ENCODE data around the gene ELF2.
"Not testable (repeated sequence)": the region's sequence is repeated elsewhere in the genome, so short reads cannot be mapped to it uniquely, and the experiment has no call there.

ELF2 gene

DNA sequence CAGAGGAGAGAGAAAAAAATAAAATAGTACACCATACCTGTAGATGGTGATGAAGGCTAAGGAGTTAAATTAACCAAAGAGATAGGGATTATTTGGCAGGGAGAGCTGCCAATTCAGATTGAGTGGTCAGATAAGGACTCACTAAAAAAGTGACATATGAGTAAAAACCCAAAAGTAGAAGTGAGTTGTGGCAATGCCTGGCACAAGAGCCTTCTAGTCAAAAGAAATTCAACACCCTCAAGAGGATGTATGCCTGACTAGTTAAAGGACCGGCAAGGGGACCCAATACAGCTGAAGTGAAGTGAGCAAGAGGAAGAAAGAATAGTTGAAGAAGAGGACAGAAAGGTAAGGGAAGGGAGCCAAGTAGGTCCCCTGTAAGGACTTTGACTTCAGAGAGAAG is 34.9 kb downstream of the ELF2 start:
- H3K4me3 Mint-ChIP-seq = no peak overlapping the region
- no peak for DNase-seq
- H3K27ac Mint-ChIP-seq = no peak overlapping the region
- no peak for ATAC-seq
- H3K9me3 Mint-ChIP-seq = no peaks in the 10 kb centered on the region
- no peaks in the 10 kb centered on the region for H3K36me3 Mint-ChIP-seq (ENCODE audit: low read depth)
- H3K4me1 Mint-ChIP-seq = peaks cover 20% of the 10 kb centered on the region
- H3K27me3 Mint-ChIP-seq = no peaks in the 10 kb centered on the region

DNA sequence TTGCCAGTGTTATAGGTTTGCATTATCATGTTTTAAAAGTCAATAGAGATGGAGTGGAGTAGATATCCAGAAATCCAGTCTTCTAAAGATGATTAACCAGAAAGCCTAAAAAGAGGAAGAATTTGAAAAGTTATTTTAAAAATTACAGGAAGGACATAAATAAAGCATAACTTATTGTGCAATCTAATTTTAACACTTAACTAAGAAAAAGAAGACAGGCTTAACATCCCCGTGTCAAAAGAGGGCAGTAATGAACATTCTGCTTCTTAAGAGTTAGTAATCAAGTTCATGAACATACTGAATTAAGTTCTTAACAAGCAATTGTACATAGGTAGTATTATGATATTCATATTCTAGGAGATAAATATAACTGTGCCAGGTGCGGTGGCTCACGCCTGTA is 39.3 kb downstream of the ELF2 start:
- no peak overlapping the region for H3K4me3 Mint-ChIP-seq
- H3K4me1 Mint-ChIP-seq = peaks cover 9% of the 10 kb centered on the region
- H3K9me3 Mint-ChIP-seq = no peaks in the 10 kb centered on the region
- no peak for ATAC-seq
- no peaks in the 10 kb centered on the region for H3K36me3 Mint-ChIP-seq (ENCODE audit: low read depth)
- no peak overlapping the region for H3K27ac Mint-ChIP-seq
- H3K27me3 Mint-ChIP-seq = no peaks in the 10 kb centered on the region
- DNase-seq = no peak

DNA sequence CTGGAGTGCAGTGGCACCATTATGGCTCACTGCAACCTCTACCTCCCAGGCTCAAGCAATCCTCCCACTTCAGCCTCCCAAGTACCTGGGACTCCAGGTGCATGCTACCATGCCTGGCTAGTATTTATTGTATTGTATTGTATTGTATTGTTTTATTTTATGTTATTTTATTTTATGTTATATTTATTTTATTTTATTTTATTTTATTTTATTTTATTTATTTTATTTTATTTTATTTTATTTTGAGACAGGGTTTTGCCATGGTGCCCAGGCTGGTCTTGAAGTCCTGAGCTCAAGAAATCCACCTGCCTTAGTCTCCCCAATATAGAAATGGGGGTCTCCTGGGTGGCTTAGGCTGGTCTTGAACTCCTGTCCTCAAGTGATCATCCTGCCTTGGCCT is 42.6 kb downstream of the ELF2 start:
- Mint-ChIP-seq H3K36me3 (ENCODE audit: low read depth) (no peaks in the 10 kb centered on the region), H3K4me3 (no peak overlapping the region), H3K9me3 (no peaks in the 10 kb centered on the region), H3K4me1 (no peaks in the 10 kb centered on the region), H3K27ac (no peak overlapping the region), H3K27me3 (no peaks in the 10 kb centered on the region)
- DNase-seq (no peak), ATAC-seq (no peak)

DNA sequence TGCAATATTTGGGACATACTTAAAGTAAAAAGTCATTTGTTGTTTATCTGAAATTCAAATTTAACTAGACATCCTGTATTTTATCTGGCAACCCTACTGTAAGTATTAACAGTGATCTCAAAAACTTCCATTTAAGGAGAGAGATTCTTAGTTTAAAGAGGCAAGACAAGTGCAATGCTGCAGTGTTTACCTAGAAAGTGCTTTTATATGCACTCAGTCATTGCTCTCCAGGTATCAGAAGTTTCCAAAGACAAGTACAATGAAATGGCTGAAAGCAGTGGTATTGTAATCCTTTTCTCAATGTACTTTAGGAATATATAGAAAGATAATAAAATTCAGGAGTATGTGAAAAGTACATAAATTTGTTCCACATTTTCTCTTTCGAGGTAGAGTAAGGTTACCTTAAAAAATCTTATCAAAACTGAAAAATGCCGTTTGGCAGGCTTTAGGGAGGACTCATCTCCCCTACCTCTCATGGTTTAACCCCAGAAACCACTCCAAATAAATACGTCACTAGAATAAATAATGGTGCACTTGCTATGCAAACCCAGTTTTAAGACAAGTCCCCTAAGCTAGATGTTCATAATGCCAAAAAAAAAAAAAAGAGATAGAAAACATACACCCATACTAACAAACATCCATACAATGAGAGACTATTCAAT is 45.7 kb downstream of the ELF2 start:
- DNase-seq (no peak), ATAC-seq (no peak)
- H3K27ac Mint-ChIP-seq = no peak overlapping the region
- H3K36me3 Mint-ChIP-seq (ENCODE audit: low read depth) = no peaks in the 10 kb centered on the region
- no peaks in the 10 kb centered on the region for H3K4me1 Mint-ChIP-seq
- H3K9me3 Mint-ChIP-seq = no peaks in the 10 kb centered on the region
- H3K27me3 Mint-ChIP-seq = no peaks in the 10 kb centered on the region
- no peak overlapping the region for H3K4me3 Mint-ChIP-seq

DNA sequence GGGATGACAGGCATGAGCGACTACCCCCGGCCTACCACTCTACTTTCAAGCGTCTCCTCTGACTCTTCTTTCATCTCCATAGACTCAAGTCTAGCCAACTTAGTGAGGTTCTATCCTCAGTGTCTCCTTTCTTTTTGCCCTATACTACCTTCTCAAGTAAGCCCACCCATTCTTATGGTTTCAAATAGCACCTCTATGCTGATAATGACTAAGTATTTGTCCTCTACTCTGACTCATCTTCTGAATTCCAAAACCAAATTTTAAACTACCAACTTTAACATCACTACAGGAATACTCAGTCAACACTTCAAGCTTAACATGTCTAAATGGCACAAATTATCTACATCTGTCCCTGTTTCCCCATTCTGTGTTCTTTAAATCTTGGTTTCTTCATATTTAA is 47.8 kb downstream of the ELF2 start:
- Mint-ChIP-seq H3K36me3 (ENCODE audit: low read depth) (no peaks in the 10 kb centered on the region), H3K9me3 (no peaks in the 10 kb centered on the region), H3K4me3 (no peak overlapping the region), H3K27ac (no peak overlapping the region), H3K4me1 (no peaks in the 10 kb centered on the region), H3K27me3 (no peaks in the 10 kb centered on the region)
- no peak for DNase-seq
- ATAC-seq = no peak

DNA sequence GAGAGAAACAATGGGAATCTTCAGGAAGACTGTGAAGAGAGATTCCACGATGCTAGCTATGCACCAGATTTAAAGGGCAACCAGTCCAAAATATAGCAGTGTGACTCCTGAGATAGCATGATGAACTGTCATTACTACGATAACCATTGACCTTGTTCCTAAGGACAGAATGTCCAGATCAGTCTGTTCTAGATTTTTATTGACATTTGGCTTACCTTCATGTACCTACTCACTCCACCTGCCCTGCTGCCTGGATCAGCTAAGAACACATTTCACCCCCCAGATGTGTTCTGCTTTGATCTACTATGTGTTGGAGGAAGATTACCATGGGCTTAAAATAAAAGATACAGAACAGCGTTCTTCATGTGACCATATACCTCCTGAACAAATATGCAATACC is 50.1 kb downstream of the ELF2 start:
- no peak overlapping the region for H3K4me3 Mint-ChIP-seq
- no peaks in the 10 kb centered on the region for H3K4me1 Mint-ChIP-seq
- no peak for DNase-seq
- no peaks in the 10 kb centered on the region for H3K27me3 Mint-ChIP-seq
- no peak overlapping the region for H3K27ac Mint-ChIP-seq
- ATAC-seq = no peak
- H3K9me3 Mint-ChIP-seq = no peaks in the 10 kb centered on the region
- no peaks in the 10 kb centered on the region for H3K36me3 Mint-ChIP-seq (ENCODE audit: low read depth)

DNA sequence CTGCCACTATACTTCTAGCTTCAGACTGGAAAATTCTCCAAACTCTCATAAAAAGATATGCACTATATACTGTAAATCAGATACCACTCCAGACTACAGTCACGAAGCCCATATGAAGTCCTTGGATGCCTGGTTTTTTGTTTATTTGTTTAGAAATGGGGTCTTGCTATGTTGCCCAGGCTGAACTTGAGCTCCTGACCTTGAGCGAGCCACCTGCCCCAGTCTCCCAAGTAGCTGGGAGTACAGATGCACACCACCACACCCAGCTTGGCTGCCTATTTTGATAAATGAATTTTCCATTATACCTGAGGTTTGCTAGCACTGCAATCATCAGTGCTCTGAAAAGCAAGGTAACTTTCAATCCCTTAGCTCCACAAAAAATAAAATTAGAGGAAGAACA is 53.1 kb downstream of the ELF2 start:
- no peak overlapping the region for H3K27ac Mint-ChIP-seq
- H3K4me1 Mint-ChIP-seq = no peaks in the 10 kb centered on the region
- no peak for DNase-seq
- H3K9me3 Mint-ChIP-seq = no peaks in the 10 kb centered on the region
- no peaks in the 10 kb centered on the region for H3K27me3 Mint-ChIP-seq
- no peak overlapping the region for H3K4me3 Mint-ChIP-seq
- ATAC-seq = no peak
- no peaks in the 10 kb centered on the region for H3K36me3 Mint-ChIP-seq (ENCODE audit: low read depth)

DNA sequence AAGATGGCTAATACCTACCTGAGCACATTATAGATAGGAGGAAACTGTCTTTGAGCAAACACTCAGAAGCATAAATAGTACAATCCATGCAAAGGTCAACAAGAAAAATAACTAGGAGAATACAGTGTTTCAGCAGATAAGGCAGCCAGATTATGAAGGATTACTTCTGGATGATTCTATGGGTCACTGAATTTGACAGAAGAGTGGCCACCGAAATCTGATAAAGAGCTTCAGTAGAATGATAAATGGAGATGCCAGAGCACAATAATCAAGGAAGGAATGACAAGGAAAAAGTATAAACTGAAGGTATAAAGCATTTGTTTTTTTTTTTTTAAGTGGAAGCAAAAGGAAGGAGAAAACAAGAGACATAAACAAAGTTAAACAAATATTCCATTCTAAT is 58.7 kb downstream of the ELF2 start:
- no peak overlapping the region for H3K27ac Mint-ChIP-seq
- H3K4me3 Mint-ChIP-seq = no peak overlapping the region
- DNase-seq = no peak
- H3K27me3 Mint-ChIP-seq = no peaks in the 10 kb centered on the region
- no peaks in the 10 kb centered on the region for H3K36me3 Mint-ChIP-seq (ENCODE audit: low read depth)
- no peaks in the 10 kb centered on the region for H3K9me3 Mint-ChIP-seq
- no peaks in the 10 kb centered on the region for H3K4me1 Mint-ChIP-seq
- ATAC-seq = no peak

DNA sequence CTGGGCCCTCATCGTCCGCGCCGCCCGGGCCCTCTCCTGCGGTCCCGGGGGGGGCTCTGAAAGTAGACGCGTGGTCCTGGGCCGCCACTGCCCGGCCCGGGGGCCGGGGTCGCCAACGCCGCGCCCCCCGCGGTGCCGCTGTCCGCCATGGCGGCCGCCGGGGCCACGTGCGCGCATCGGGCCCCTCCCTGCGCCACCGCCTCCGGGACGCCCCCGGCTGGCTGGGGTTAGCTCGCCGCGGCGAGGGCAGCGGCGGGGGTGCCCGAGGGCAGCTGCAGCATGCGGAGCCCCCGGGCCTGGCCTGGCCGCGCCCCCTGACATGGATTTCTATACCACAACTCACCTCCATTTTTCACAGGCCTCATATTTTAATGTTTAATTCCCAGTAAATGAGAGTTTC is 61.8 kb downstream of the ELF2 start:
- DNase-seq (no peak), ATAC-seq (no peak)
- Mint-ChIP-seq H3K36me3 (ENCODE audit: low read depth) (no peaks in the 10 kb centered on the region), H3K4me1 (no peaks in the 10 kb centered on the region), H3K9me3 (no peaks in the 10 kb centered on the region), H3K27me3 (no peaks in the 10 kb centered on the region), H3K4me3 (no peak overlapping the region), H3K27ac (no peak overlapping the region)

DNA sequence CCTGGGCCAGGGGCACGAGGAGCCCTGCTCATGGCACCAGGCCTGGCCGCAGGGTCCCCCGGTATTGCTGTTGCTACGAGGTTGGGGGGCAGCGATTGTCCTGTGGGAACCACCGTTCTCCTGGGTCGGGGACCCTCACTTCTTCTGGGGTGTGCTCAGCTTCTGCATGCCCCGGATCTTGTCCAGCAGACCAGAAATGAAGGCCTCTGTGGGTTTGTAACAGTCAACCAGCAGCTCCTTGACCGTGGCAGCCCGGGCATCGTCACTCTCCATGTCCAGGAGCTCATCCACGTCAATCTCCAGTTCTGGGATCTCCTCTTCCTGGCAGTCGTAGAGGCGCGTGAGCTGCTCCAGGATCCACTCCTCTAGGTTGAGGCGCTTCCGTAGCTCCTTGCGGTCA is 62.2 kb downstream of the ELF2 start:
- not testable (repeated sequence) for H3K27ac Mint-ChIP-seq; H3K4me1 Mint-ChIP-seq; ATAC-seq; H3K9me3 Mint-ChIP-seq; H3K4me3 Mint-ChIP-seq; H3K27me3 Mint-ChIP-seq; H3K36me3 Mint-ChIP-seq (ENCODE audit: low read depth); DNase-seq

DNA sequence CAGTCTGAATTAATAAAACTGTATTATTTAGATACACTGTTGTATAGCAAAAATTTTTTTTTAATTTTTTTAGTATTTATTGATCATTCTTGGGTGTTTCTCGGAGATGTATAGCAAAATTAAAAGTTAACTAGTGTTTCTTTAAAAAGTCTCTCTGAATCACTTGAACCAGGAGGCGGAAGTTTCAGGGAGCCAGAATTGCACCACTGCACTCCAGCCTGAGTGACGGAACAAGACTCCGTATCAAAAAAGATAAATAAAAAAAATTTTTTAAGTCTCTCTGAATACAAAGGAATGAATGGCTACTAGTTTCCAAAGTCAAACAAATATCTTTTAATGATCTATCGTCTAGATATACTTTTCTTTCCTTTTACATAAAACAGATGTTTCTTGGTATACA is 64.4 kb downstream of the ELF2 start:
- Mint-ChIP-seq H3K36me3 (ENCODE audit: low read depth) (no peaks in the 10 kb centered on the region), H3K9me3 (no peaks in the 10 kb centered on the region), H3K4me1 (no peaks in the 10 kb centered on the region), H3K27ac (no peak overlapping the region), H3K4me3 (no peak overlapping the region), H3K27me3 (no peaks in the 10 kb centered on the region)
- ATAC-seq (no peak), DNase-seq (no peak)

DNA sequence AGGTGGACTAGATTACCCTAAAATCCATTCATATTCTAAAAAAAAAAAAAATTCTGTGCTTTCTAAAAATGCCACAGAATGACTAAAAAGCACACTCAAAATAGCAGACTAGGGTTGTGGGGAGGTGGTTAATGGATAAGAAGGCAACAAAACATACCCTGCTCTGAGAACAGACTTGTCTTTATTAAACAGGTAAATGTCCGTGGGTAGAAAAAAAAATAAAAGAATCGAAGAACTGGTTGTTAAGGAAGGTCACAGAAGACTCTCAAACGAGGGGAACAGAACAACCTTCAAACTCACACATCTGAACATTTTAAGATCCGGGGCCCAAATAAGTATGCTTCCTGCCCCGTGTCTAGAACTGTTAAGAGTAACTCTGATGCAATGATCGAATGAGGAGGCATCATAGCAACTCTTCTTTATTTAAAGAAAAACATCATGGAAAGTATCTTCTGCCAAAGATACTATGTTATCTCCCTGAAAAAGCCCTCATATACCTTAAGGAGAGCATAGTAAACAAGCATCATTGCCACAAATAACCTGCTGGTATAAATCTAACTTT is 68.4 kb downstream of the ELF2 start:
- H3K27ac Mint-ChIP-seq = no peak overlapping the region
- no peaks in the 10 kb centered on the region for H3K36me3 Mint-ChIP-seq (ENCODE audit: low read depth)
- ATAC-seq (no peak), DNase-seq (no peak)
- H3K9me3 Mint-ChIP-seq = no peaks in the 10 kb centered on the region
- H3K27me3 Mint-ChIP-seq = no peaks in the 10 kb centered on the region
- no peak overlapping the region for H3K4me3 Mint-ChIP-seq
- H3K4me1 Mint-ChIP-seq = no peaks in the 10 kb centered on the region

DNA sequence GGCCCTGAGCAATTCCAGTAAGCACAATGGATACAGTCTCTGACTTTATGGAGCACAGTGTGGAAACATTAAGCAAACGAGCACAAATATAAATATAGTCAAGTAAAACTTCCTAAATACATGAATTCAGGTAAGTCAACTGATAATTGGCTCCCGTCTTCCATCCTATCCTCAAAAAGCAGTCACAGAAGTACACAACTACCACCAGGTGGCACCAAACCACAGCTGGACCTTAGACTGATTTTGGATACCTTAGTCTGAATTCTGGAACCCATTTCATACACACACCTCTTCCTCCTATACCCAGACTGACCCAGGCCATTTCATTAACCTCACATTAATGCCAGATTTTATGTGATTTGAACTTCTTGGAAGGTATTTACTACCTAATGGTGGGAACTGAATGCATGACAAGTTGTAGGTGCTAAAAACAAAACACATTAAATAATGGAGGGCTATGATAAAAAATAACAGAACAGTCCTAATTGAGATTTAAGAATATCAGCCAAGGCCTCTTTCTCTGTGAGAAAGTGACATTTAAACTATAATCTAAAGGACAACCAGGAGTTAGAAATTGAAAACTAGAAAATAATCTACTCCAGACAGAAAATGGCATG is 77.5 kb downstream of the ELF2 start:
- H3K4me3 Mint-ChIP-seq = no peak overlapping the region

DNA sequence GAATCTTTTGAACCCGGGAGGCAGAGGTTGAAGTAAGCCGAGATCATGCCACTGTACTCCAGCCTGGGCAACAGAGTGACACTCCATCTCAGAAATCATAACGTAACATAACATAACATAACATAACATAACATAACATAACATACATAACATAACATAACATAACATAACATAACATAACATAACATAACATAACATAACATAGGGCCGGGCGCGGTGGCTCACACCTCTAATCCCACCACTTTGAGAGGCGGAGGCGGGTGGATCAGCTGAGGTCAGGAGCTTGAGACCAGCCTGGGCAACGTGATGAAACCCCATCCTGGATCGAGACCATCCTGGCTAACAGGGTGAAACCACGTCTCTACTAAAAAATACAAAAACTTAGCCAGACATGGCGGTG is 84.7 kb downstream of the ELF2 start:
- Mint-ChIP-seq H3K9me3 (no peaks in the 10 kb centered on the region), H3K36me3 (ENCODE audit: low read depth) (no peaks in the 10 kb centered on the region), H3K4me3 (no peak overlapping the region), H3K27me3 (no peaks in the 10 kb centered on the region), H3K4me1 (no peaks in the 10 kb centered on the region), H3K27ac (no peak overlapping the region)
- DNase-seq = no peak
- ATAC-seq = no peak

More for the DNA sequence above, 77.5 kb downstream of the ELF2 start:
- H3K4me1 Mint-ChIP-seq = no peaks in the 10 kb centered on the region
- no peaks in the 10 kb centered on the region for H3K36me3 Mint-ChIP-seq (ENCODE audit: low read depth)
- peak; percentile 68 for DNase-seq
- H3K27ac Mint-ChIP-seq = no peak overlapping the region
- no peaks in the 10 kb centered on the region for H3K9me3 Mint-ChIP-seq
- H3K27me3 Mint-ChIP-seq = no peaks in the 10 kb centered on the region
- ATAC-seq = peak; percentile 79

DNA sequence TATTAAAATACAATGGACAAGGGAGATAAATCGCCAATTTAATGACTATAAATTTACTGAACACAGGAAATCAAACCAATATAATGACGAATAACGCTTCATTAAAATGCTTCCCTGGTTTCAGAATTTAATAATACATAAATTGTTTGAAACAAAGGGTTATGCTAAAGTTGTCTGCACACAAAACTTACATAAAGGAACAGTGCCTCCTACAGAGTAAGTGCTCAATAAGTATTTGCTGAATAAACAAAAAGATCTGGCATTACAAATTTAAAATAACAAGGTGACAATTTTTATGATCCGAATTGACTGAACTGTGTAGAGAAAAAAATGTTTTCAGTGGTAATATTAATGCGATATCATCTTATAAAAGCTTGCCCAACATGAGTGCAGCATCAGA is 91.9 kb downstream of the ELF2 start:
- Mint-ChIP-seq H3K36me3 (ENCODE audit: low read depth) (peaks cover 5% of the 10 kb centered on the region), H3K4me1 (peaks cover 30% of the 10 kb centered on the region), H3K27me3 (no peaks in the 10 kb centered on the region), H3K4me3 (peak overlapping the region; percentile 99), H3K9me3 (no peaks in the 10 kb centered on the region), H3K27ac (peak overlapping the region; percentile 97)
- DNase-seq (no peak), ATAC-seq (no peak)

DNA sequence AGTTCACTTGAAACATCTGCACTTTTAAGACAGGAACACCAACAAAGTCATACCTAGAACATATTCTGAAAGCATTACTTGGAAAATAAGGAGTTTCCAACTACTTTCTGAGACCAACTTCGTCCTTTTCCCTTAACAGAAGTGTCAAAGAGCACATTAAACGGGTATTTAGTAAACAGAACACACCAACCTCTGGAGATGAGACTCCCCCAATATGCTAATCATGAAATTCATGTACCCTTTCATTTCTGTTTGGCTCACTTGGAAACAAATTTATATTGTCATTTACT is 92.3 kb downstream of the ELF2 start:
- peak overlapping the region; percentile 99 for H3K4me3 Mint-ChIP-seq
- DNase-seq = no peak

More for the DNA sequence above, 92.3 kb downstream of the ELF2 start:
- H3K27ac Mint-ChIP-seq = peak overlapping the region; percentile 97
- no peak for ATAC-seq
- peaks cover 34% of the 10 kb centered on the region for H3K4me1 Mint-ChIP-seq
- H3K36me3 Mint-ChIP-seq (ENCODE audit: low read depth) = peaks cover 5% of the 10 kb centered on the region
- H3K9me3 Mint-ChIP-seq = no peaks in the 10 kb centered on the region
- H3K27me3 Mint-ChIP-seq = no peaks in the 10 kb centered on the region

Measured in activated naive CD8-positive, alpha-beta T cell treated with anti-CD3 and anti-CD28 coated beads, Interleukin-2, amount 50 U/mL, for 24 hours (primary cell).